ENCODE results near the gene ZNF319. TPM values are rescaled to one million over a fixed set of nuclear protein-coding genes. Genes with fewer than 3 reads are reported as not detected.

ZNF319 gene
- polyA plus RNA-seq, 1 donor (not counting 4 experiments of a cell fraction or from before 2014, with no cell fraction given): 3.3 TPM

DNA sequence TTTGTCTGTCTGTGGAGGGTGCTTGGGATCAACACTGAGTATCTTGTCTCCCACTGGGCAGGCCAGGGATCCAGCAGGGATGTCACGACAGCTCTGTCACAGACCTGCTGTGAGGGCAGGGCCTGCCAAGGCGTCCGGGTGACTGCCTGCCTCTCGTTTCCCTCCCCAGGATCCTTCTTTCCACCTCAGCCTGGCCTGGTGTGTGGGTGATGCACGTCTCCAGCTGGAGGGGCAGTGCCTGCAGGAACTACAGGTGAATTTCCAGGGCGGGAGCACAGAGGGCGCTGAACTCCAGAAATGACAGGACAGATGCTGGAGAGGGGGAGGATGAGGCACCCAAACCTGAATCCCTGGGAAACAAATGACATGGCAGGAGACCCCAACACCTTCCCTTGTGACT, 18.3 kb upstream of the ZNF319 start:
- TF ChIP-seq EZH2 (IDR thresholded peaks at IDR 0.05; ENCODE audit: low read length): no peak
- TF ChIP-seq, protein P1, sequence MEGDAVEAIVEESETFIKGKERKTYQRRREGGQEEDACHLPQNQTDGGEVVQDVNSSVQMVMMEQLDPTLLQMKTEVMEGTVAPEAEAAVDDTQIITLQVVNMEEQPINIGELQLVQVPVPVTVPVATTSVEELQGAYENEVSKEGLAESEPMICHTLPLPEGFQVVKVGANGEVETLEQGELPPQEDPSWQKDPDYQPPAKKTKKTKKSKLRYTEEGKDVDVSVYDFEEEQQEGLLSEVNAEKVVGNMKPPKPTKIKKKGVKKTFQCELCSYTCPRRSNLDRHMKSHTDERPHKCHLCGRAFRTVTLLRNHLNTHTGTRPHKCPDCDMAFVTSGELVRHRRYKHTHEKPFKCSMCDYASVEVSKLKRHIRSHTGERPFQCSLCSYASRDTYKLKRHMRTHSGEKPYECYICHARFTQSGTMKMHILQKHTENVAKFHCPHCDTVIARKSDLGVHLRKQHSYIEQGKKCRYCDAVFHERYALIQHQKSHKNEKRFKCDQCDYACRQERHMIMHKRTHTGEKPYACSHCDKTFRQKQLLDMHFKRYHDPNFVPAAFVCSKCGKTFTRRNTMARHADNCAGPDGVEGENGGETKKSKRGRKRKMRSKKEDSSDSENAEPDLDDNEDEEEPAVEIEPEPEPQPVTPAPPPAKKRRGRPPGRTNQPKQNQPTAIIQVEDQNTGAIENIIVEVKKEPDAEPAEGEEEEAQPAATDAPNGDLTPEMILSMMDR (optimal IDR thresholded peaks at IDR 0.05 in 1 of 3, IDR thresholded peaks at IDR 0.05 in 1 of 3, conservative IDR thresholded peaks at IDR 0.05 in 1 of 3; ENCODE audit: extremely low read depth in 1 of 3, insufficient read depth in 2 of 3, low read length in 3 of 3): peak in 1 of 3 experiments; percentile 21
- H4K20me1 ChIP-seq (ENCODE audit: control insufficient read depth, extremely low read depth, insufficient read depth, low read length): peaks cover 5% of the 10 kb centered on the region
- dilution Hi-C loops (cut with MboI; ENCODE audit: extremely low pct_ligation_motif_present, low sequenced_read_pairs): no loop called here
- peaks cover 15 to 20% of the 10 kb centered on the region in 2 experiments for H3K36me3 ChIP-seq (ENCODE audit: control insufficient read depth in 2 of 2, extremely low read depth in 1 of 2, insufficient read depth in 2 of 2, low read length in 2 of 2)
- no peak overlapping the region for H3K4me2 ChIP-seq (ENCODE audit: control insufficient read depth, extremely low read depth, insufficient read depth, low read depth, low read length)
- no peaks in the 10 kb centered on the region for H3K27me3 ChIP-seq (ENCODE audit: control insufficient read depth, extremely low read depth, insufficient read depth, low read length)
- H3K9me3 ChIP-seq (ENCODE audit: control insufficient read depth, low read depth, low read length): no peaks in the 10 kb centered on the region
- no peak overlapping the region for H3K4me3 ChIP-seq (ENCODE audit: control insufficient read depth in 2 of 3, extremely low read depth in 1 of 3, insufficient read depth in 2 of 3, low read depth in 1 of 3, low read length in 3 of 3)
- no peak overlapping the region for H2AFZ ChIP-seq (ENCODE audit: control insufficient read depth, low read length)
- DNase-seq (ENCODE audit: low read depth, low spot score) (no peak), FAIRE-seq (no peak)
- H3K9me1 ChIP-seq (ENCODE audit: control insufficient read depth, extremely low read depth, insufficient read depth, low read length): peaks cover 3% of the 10 kb centered on the region
- no peak overlapping the region for H3K9ac ChIP-seq (ENCODE audit: control insufficient read depth, extremely low read depth, insufficient read depth, low read length)
- no peak overlapping the region for H3K27ac ChIP-seq (ENCODE audit: control insufficient read depth, insufficient read depth, low read length)
- no peaks in the 10 kb centered on the region for H3K79me2 ChIP-seq (ENCODE audit: control insufficient read depth, insufficient read depth, low read length)
- H3K4me1 ChIP-seq (ENCODE audit: control insufficient read depth, extremely low read depth, insufficient read depth, low read length): peaks cover 17% of the 10 kb centered on the region

- dilution Hi-C loops (cut with MboI; ENCODE audit: extremely low pct_ligation_motif_present, low sequenced_read_pairs): no loop called here
- no peak for DNase-seq (ENCODE audit: low read depth, low spot score)
- no peak for FAIRE-seq
- H4K20me1 ChIP-seq (ENCODE audit: control insufficient read depth, extremely low read depth, insufficient read depth, low read length): peaks cover 2% of the 10 kb centered on the region
- no peak overlapping the region for H3K4me3 ChIP-seq (ENCODE audit: control insufficient read depth in 2 of 3, extremely low read depth in 1 of 3, insufficient read depth in 2 of 3, low read depth in 1 of 3, low read length in 3 of 3)
- H3K9ac ChIP-seq (ENCODE audit: control insufficient read depth, extremely low read depth, insufficient read depth, low read length): no peak overlapping the region
- no peak overlapping the region for H3K27ac ChIP-seq (ENCODE audit: control insufficient read depth, insufficient read depth, low read length)
- no peaks in the 10 kb centered on the region for H3K27me3 ChIP-seq (ENCODE audit: control insufficient read depth, extremely low read depth, insufficient read depth, low read length)
- peaks cover 3% of the 10 kb centered on the region for H3K9me1 ChIP-seq (ENCODE audit: control insufficient read depth, extremely low read depth, insufficient read depth, low read length)
- no peaks in the 10 kb centered on the region for H3K79me2 ChIP-seq (ENCODE audit: control insufficient read depth, insufficient read depth, low read length)
- no peak overlapping the region for H3K4me2 ChIP-seq (ENCODE audit: control insufficient read depth, extremely low read depth, insufficient read depth, low read depth, low read length)
- peaks cover 25 to 26% of the 10 kb centered on the region in 2 experiments for H3K36me3 ChIP-seq (ENCODE audit: control insufficient read depth in 2 of 2, extremely low read depth in 1 of 2, insufficient read depth in 2 of 2, low read length in 2 of 2)
- TF ChIP-seq, protein P1 (optimal IDR thresholded peaks at IDR 0.05 in 1 of 3, IDR thresholded peaks at IDR 0.05 in 1 of 3, conservative IDR thresholded peaks at IDR 0.05 in 1 of 3; ENCODE audit: extremely low read depth in 1 of 3, insufficient read depth in 2 of 3, low read length in 3 of 3): no peak
- TF ChIP-seq EZH2 (IDR thresholded peaks at IDR 0.05; ENCODE audit: low read length): no peak
- H3K4me1 ChIP-seq (ENCODE audit: control insufficient read depth, extremely low read depth, insufficient read depth, low read length): peaks cover 3% of the 10 kb centered on the region
- H3K9me3 ChIP-seq (ENCODE audit: control insufficient read depth, low read depth, low read length): no peaks in the 10 kb centered on the region
- no peak overlapping the region for H2AFZ ChIP-seq (ENCODE audit: control insufficient read depth, low read length)
These were observed 16.5 kb upstream of the ZNF319 start for GRCh38 chr16:58016840-58017446.

All from keratinocyte (primary cell).